ENCODE data around the gene TSPAN3. TPM values are rescaled to one million over a fixed set of nuclear protein-coding genes. Genes with fewer than 3 reads are reported as not detected.
A peak's percentile ranks its signal among the peaks of the same experiment; 100 is the strongest.

Gene TSPAN3
- total RNA-seq, 4 donors from 2014 or later, result 77.3 to 114 (median 87.0) TPM

DNA sequence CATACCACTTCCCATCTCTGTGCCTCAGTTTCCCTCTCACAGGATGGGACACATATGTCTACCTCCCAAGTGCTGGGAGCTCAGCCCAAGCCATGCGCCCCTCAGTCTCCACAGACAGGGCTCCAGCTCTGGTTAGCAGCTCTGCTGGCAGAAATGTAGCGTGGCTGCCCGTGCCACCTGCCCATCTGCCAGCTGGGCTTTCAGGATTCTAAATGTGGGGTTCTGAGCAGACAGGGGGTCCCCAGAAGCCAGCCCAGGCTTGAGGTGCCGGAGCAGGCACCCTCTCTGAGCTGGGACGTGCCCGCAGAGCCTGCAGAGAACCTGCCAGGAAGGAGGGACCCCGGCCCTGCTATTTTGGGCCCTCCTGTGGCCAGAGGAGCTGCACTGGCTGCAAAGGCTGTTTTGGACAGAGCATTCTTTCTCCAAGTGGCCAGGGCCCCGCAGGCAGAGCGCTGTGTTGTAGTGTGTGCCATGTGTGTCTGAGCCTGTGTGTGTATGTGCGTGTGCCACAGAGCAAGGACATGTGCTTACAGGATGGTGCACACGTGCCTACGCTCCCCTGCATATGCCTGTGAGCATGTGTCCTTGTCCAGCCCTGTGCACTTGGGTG is 44.3 kb downstream of the TSPAN3 start:
- WGBS, 2 donors, result 55 to 67% methylated on average over 2 to 4 of the region's 12 CpGs
- intact Hi-C loops (cut with DNase I), result no loop called here
- Histone ChIP-seq H3K27me3 (peaks cover 0 to 20% (median 0%) of the 10 kb centered on the region in 4 donors), H3K36me3 (no peaks in the 10 kb centered on the region), H3K4me3 (no peak overlapping the region), H3K27ac (no peak overlapping the region), H3K4me1 (peaks cover 0 to 24% (median 0%) of the 10 kb centered on the region in 3 donors), H3K9me3 (no peaks in the 10 kb centered on the region)
- TF ChIP-seq, protein P1, sequence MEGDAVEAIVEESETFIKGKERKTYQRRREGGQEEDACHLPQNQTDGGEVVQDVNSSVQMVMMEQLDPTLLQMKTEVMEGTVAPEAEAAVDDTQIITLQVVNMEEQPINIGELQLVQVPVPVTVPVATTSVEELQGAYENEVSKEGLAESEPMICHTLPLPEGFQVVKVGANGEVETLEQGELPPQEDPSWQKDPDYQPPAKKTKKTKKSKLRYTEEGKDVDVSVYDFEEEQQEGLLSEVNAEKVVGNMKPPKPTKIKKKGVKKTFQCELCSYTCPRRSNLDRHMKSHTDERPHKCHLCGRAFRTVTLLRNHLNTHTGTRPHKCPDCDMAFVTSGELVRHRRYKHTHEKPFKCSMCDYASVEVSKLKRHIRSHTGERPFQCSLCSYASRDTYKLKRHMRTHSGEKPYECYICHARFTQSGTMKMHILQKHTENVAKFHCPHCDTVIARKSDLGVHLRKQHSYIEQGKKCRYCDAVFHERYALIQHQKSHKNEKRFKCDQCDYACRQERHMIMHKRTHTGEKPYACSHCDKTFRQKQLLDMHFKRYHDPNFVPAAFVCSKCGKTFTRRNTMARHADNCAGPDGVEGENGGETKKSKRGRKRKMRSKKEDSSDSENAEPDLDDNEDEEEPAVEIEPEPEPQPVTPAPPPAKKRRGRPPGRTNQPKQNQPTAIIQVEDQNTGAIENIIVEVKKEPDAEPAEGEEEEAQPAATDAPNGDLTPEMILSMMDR (IDR thresholded peaks at IDR 0.05), result no peak
- no peak for TF ChIP-seq POLR2A (IDR thresholded peaks at IDR 0.05)
- DNase-seq, result no peak

DNA sequence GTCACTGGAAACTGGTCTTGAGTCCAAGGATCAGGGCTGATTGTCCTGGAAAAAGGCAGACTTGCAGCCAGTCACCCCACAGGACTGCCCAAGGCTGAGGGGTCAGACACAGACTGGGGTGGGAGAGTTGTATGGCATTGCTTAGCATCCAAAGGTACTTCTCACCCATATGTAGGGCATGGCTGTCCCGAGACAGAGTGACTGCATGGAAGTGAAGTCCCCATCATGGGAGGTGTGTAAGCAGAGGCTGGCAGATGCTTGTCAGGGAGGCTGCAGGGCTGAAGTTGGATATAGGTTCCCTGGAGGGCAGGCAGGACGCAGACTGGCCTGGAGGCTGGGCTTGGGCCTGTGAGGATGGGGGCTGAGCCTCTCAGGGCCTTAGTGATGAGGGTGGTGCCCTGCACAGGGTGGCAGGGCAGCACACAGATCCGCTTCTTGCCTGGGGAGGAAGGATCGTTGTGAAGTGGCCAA is 44.9 kb downstream of the TSPAN3 start:
- Histone ChIP-seq H3K9me3 (no peaks in the 10 kb centered on the region), H3K36me3 (no peaks in the 10 kb centered on the region), H3K27ac (no peak overlapping the region), H3K4me1 (peaks cover 0 to 24% (median 0%) of the 10 kb centered on the region in 3 donors), H3K4me3 (no peak overlapping the region), H3K27me3 (peaks cover 0 to 19% (median 0%) of the 10 kb centered on the region in 4 donors)
- DNase-seq, result no peak
- TF ChIP-seq, protein P1 (IDR thresholded peaks at IDR 0.05), result no peak
- TF ChIP-seq POLR2A (IDR thresholded peaks at IDR 0.05), result no peak
- WGBS, 2 donors, result 82 to 100% methylated on average over 1 to 3 of the region's 4 CpGs
- intact Hi-C loops (cut with DNase I), result no loop called here

DNA sequence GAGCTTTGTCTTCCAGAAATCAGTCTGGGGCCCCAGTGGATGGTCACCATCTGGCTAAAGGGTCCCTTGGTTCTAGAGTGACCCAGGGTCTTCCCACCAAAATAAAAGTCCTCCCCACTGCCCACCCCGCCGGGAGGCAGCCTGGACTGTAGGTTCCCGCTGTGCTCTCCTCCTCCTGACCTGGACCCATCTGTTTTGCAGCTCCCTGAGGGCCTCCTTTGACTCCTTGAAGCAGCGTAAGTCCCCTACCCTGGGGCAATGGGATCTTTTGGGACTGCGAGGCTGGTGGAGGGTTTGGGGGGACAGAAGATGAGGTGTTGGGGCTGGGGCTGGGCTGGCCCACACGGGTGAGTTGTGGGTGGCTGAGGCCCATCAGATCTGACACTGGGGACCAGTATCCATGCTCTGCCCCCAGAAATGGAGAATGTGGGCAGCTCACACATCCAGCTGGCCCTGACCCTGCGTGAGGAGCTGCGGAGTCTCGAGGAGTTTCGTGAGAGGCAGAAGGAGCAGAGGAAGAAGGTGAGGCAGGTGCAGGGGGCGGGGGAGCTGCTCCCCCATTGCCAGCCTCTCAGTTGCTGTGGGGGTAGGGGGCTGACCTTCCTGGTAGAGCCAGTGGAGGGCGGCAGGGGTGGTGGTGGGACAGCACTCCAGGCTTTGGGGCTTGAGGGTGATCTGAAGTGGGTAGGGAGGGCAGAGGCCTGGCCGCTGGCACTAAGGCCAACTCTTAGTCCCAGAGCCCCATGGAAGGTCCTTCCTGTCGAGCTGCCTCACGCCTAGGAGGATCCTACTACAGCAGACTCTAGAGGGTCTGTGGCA is 45.6 kb downstream of the TSPAN3 start:
- no peak overlapping the region for H3K4me3 ChIP-seq
- intact Hi-C loops (cut with DNase I), result no loop called here
- no peaks in the 10 kb centered on the region for H3K36me3 ChIP-seq
- H3K9me3 ChIP-seq, result no peaks in the 10 kb centered on the region
- peaks cover 0 to 12% (median 0%) of the 10 kb centered on the region in 4 donors for H3K27me3 ChIP-seq
- H3K4me1 ChIP-seq, result peaks cover 0 to 22% (median 0%) of the 10 kb centered on the region in 3 donors
- TF ChIP-seq POLR2A (IDR thresholded peaks at IDR 0.05), result no peak
- TF ChIP-seq, protein P1 (IDR thresholded peaks at IDR 0.05), result no peak
- H3K27ac ChIP-seq, result no peak overlapping the region
- DNase-seq, result no peak
- WGBS, 2 donors, result 79 to 92% methylated on average over 2 to 10 of the region's 15 CpGs

DNA sequence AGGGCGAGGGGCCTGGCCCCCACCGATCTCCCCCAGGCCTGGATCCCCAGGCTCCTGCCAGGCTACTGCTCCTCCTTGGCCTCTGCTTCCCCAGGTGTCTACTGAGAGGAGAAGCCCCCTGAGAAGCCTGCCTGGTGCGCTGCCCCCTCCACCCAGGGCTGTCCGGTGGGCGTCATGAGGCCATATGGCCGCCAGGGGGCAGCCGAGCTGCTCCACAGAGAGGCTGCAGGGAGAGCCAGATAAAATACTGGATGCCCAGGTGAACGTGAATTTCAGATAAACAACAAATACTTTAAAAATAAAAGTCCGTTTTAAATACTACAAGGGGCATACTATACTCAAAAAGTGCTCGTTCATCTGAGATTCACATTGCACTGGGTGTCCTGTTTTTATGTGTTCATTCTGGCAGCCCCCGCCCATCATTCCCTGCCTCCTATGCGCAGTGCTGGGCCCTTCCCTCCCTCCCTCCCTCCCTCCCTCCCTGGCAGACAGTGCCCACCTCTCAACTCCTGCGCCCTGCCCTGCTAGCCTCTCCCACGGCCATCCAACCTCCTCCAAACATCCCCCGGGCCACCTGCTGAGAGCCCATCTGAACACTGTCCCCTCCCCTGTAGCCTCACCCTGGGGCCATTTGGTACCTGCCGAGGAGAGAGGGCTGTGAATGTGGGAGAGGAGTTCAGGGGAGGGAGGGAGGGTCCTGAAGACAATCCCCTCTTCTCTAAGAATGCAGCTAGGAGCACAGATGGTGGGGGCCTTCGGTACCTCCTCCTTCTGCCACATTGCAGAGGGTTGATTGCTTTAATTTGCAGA is 46.4 kb downstream of the TSPAN3 start:
- no peak overlapping the region for H3K27ac ChIP-seq
- no peaks in the 10 kb centered on the region for H3K9me3 ChIP-seq
- intact Hi-C loops (cut with DNase I), result loop anchor here (5.0 kb wide), 1 partner anchor 518 kb away; no protein-coding TSS in a partner anchor
- WGBS, 2 donors, result 36 to 41% methylated on average over 10 to 14 of the region's 17 CpGs
- H3K36me3 ChIP-seq, result no peaks in the 10 kb centered on the region
- H3K4me3 ChIP-seq, result no peak overlapping the region
- peaks cover 0 to 15% (median 0%) of the 10 kb centered on the region in 3 donors for H3K4me1 ChIP-seq
- no peak for DNase-seq
- H3K27me3 ChIP-seq, result peaks cover 0 to 10% (median 0%) of the 10 kb centered on the region in 4 donors
- TF ChIP-seq, protein P1 (IDR thresholded peaks at IDR 0.05), result peak; percentile 88 to 92 (median 91)
- TF ChIP-seq POLR2A (IDR thresholded peaks at IDR 0.05), result no peak
